ENCODE data around the gene S100A10.

DNA sequence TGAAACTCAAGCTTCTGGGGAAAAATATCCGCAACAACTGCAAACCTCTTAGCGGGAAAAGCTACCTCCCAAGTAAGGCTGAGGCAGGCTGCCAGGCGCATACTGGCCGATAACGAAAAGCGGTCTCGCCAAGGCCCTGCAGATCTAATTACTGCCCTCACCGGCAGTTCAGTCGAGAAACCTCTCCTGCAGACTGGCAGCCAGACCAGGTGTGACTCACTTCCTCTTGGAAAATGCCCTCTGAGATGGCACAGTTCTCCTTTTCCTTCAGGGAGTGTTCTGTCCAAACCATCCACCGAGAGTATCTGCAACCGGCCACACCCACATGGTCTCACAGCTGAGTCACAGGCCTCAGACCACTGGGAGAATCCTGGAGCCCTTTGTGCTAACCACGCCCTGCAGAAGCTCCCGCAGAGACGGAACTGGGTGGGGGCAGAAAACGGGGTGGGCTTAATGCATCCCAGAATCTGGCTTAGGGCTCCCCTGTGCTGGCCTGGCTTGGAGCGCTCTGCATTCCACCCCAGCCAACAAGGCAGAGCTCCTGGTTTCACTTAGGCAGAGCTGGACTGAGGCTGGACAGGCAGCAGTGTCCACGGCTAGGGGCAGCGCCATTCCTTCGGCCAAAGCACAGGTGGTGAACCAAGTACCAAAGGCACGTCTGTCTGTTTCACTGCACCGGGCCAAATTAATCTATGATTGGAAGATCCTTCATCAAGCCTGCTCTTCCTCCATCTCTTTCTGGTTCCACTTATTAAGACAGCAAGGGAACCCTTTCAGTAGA is 1.2 kb downstream of the S100A10 start:
- TF ChIP-seq, protein P1, sequence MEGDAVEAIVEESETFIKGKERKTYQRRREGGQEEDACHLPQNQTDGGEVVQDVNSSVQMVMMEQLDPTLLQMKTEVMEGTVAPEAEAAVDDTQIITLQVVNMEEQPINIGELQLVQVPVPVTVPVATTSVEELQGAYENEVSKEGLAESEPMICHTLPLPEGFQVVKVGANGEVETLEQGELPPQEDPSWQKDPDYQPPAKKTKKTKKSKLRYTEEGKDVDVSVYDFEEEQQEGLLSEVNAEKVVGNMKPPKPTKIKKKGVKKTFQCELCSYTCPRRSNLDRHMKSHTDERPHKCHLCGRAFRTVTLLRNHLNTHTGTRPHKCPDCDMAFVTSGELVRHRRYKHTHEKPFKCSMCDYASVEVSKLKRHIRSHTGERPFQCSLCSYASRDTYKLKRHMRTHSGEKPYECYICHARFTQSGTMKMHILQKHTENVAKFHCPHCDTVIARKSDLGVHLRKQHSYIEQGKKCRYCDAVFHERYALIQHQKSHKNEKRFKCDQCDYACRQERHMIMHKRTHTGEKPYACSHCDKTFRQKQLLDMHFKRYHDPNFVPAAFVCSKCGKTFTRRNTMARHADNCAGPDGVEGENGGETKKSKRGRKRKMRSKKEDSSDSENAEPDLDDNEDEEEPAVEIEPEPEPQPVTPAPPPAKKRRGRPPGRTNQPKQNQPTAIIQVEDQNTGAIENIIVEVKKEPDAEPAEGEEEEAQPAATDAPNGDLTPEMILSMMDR (IDR thresholded peaks at IDR 0.05; ENCODE audit: poor library complexity) = no peak
- TF ChIP-seq EZH2 (IDR thresholded peaks at IDR 0.05; ENCODE audit: borderline replicate concordance) (no peak), EZH2phosphoT487 (IDR thresholded peaks at IDR 0.05; ENCODE audit: low read depth, severe bottlenecking, unreplicated experiment) (no peak)

Measured in hepatocyte (in vitro differentiated cells).